Endothelial cell of umbilical vein (primary cell): ENCODE measurements around the gene DAB1. TPM values are rescaled to one million over a fixed set of nuclear protein-coding genes. Genes with fewer than 3 reads are reported as not detected.

Source experiments
- BruUV-seq: library from RNA; stranded (reverse); fragments of 400-500 nt; replicated peaks from 2 replicates; lab custom pipeline; 2021; lab: Mats Ljungman, UMichigan
- CTCF ChIA-PET: fragments of 300-600, 350-600 bp; sonication (Branson Sonifier 250); formaldehyde crosslinking; loops from one replicate; lab custom pipeline; 2021; ENCODE audit warnings: antibody characterized with exemption, inconsistent platforms; lab: Charles Lee
- POLR2A ChIA-PET: fragments of 300-600, 350-600 bp; sonication (Branson Sonifier 250); formaldehyde crosslinking; loops from one replicate; lab custom pipeline; 2021; ENCODE audit warnings: antibody characterized with exemption, inconsistent platforms; lab: Charles Lee
- DNase-seq: peaks from one replicate; pipeline ENCODE4 v3.0.0-alpha.2; 2011; ENCODE audit warnings: low read depth, low spot score
- FAIRE-seq: peaks from 2 replicates; lab custom pipeline; 2011; peaks lifted over from hg19 to GRCh38; lab: Jason Lieb, UNC
- H2AFZ ChIP-seq: 2 replicates; pipeline ENCODE4 v1.6.0; 2012; ENCODE audit warnings: low read depth, low read length, control low read depth, inconsistent platforms
- H3K27ac ChIP-seq: 2 replicates; pipeline ENCODE4 v1.5.1; 2011; ENCODE audit warnings: low read depth, mild to moderate bottlenecking, control low read depth, low read length, moderate library complexity; ENCODE audit not compliant: insufficient read depth
- H3K27me3 ChIP-seq, 2 experiments: 2 replicates each; pipeline versions ENCODE4 v1.6.0 to v1.6.1; 2011; ENCODE audit warnings: low read length in 2 of 2, mixed read lengths in 1 of 2; ENCODE audit not compliant: control insufficient read depth in 2 of 2, insufficient read depth in 2 of 2
- H3K36me3 ChIP-seq, 2 experiments: 2 replicates in 1 of 2; 3 replicates in 1 of 2; pipeline ENCODE4 v1.5.1; 2011; ENCODE audit warnings: low read length in 2 of 2, mild to moderate bottlenecking in 1 of 2, moderate library complexity in 1 of 2; ENCODE audit not compliant: control insufficient read depth in 2 of 2, insufficient read depth in 2 of 2; ENCODE audit errors: extremely low read depth in 1 of 2
- H3K4me1 ChIP-seq: 3 replicates; pipeline ENCODE4 v1.5.1; 2011; ENCODE audit warnings: mild to moderate bottlenecking, low read length; ENCODE audit not compliant: control insufficient read depth, insufficient read depth; ENCODE audit errors: extremely low read depth
- H3K4me2 ChIP-seq: 2 replicates; pipeline ENCODE4 v1.6.1; 2011; ENCODE audit warnings: low read length, control low read depth, mixed read lengths; ENCODE audit not compliant: insufficient read depth
- H3K4me3 ChIP-seq, 3 experiments: fragments of 200-600 bp in 1 of 3; sonication (generic), shearing (Covaris generic) in 1 of 3; replicated peaks in 1 of 3; 2 replicates each; pipeline ENCODE4 v1.5.1; 2011 to 2016; ENCODE audit warnings: control low read depth in 3 of 3, low read length in 3 of 3, mild to moderate bottlenecking in 2 of 3, inconsistent platforms in 1 of 3, low read depth in 1 of 3, moderate library complexity in 1 of 3; ENCODE audit not compliant: insufficient read depth in 1 of 3
- H3K79me2 ChIP-seq: 2 replicates; pipeline ENCODE4 v1.6.0; 2012; ENCODE audit warnings: low read length, inconsistent platforms; ENCODE audit not compliant: control insufficient read depth, insufficient read depth
- H3K9ac ChIP-seq: replicated peaks from 2 replicates; pipeline ENCODE3; 2011; ENCODE audit warnings: low read length, control low read depth; ENCODE audit not compliant: insufficient read depth; ENCODE audit errors: extremely low read depth
- H3K9me1 ChIP-seq: replicated peaks from 3 replicates; pipeline ENCODE4 v1.6.0; 2011; ENCODE audit warnings: mild to moderate bottlenecking, low read length; ENCODE audit not compliant: control insufficient read depth, insufficient read depth; ENCODE audit errors: extremely low read depth
- H3K9me3 ChIP-seq: replicated peaks from 2 replicates; pipeline ENCODE4 v1.5.1; 2012; ENCODE audit warnings: low read length, inconsistent platforms; ENCODE audit not compliant: control insufficient read depth, insufficient read depth
- H4K20me1 ChIP-seq: replicated peaks from 2 replicates; pipeline ENCODE3; 2011; ENCODE audit warnings: mild to moderate bottlenecking, low read length; ENCODE audit not compliant: control insufficient read depth, insufficient read depth; ENCODE audit errors: extremely low read depth
- CTCF ChIP-seq, 2 donors: IDR thresholded peaks; 1 replicate in 1 of 2; 2 replicates in 1 of 2; pipeline ENCODE4 v1.5.1; 2011; ENCODE audit warnings: low read length in 2 of 2, mild to moderate bottlenecking in 2 of 2, moderate library complexity in 2 of 2, control low read depth in 1 of 2, inconsistent platforms in 1 of 2, low read depth in 1 of 2; ENCODE audit not compliant: insufficient read depth in 1 of 2; ENCODE audit errors: extremely low read depth in 1 of 2
- EZH2 ChIP-seq: IDR thresholded peaks from 2 replicates; pipeline ENCODE4 v1.6.1; 2012; ENCODE audit warnings: borderline replicate concordance, low read depth, mild to moderate bottlenecking, moderate library complexity, low read length, inconsistent platforms; ENCODE audit not compliant: severe bottlenecking
- FOS ChIP-seq: IDR thresholded peaks from 2 replicates; pipeline ENCODE4 v1.6.1; 2011; ENCODE audit warnings: mild to moderate bottlenecking, low read length, moderate library complexity, borderline replicate concordance; ENCODE audit not compliant: insufficient read depth
- GATA2 ChIP-seq: IDR thresholded peaks from 2 replicates; pipeline ENCODE4 v1.7.0; 2011; ENCODE audit warnings: low read depth, mild to moderate bottlenecking, moderate library complexity, mixed read lengths, low read length; ENCODE audit not compliant: insufficient read length, insufficient read depth
- JUN ChIP-seq: IDR thresholded peaks from 2 replicates; pipeline ENCODE4 v1.6.1; 2011; ENCODE audit warnings: borderline replicate concordance, low read depth; ENCODE audit not compliant: insufficient read length, insufficient read depth
- MYC ChIP-seq: IDR thresholded peaks from one replicate; pipeline ENCODE4 v1.6.1; 2011; ENCODE audit warnings: mild to moderate bottlenecking, low read depth, low read length
- POLR2A ChIP-seq: IDR thresholded peaks from 2 replicates; pipeline ENCODE4 v1.6.1; 2012; ENCODE audit warnings: low read depth, mild to moderate bottlenecking, control low read depth, low read length
- POLR2AphosphoS5 ChIP-seq: IDR thresholded peaks from 2 replicates; pipeline ENCODE4 v1.6.1; 2012; ENCODE audit warnings: low read depth, mild to moderate bottlenecking, control low read depth, low read length, moderate library complexity; ENCODE audit not compliant: insufficient read depth
- dilution Hi-C: fragments of 300-500 bp; cut with MboI; formaldehyde crosslinking; loops from one replicate; pipeline ENCODE4 v1.15.0; 2019; ENCODE audit warnings: low sequenced_read_pairs; ENCODE audit not compliant: extremely low pct_ligation_motif_present
- intact Hi-C: fragments of 100-400 bp; cut with micrococcal nuclease; formaldehyde crosslinking; loops from one replicate; pipeline ENCODE4 v1.10.0; 2022
- polyA plus RNA-seq, 4 experiments: library from polyadenylated mRNA; depleted of rRNA in 3 of 4; stranded (reverse) in 3 of 4; unstranded in 1 of 4; fragments of >200 nt; gene quantifications; 2 replicates each; pipeline versions ENCODE4 v1.2.1 to v1.2.3, GENCODE V29; 2011 to 2012; ENCODE audit warnings: missing spikeins in 1 of 4
- total RNA-seq: library from RNA; stranded (reverse); gene quantifications from 2 replicates; pipeline ENCODE4 v1.2.3, GENCODE V29; 2021
- TF ChIP-seq, protein P1 (sequence below): IDR thresholded peaks from 2 replicates; pipeline ENCODE4 v1.6.1; 2011; ENCODE audit not compliant: insufficient read depth, insufficient read length

DAB1 gene
- total and polyA plus RNA-seq, 2 donors (not counting 3 experiments of a cell fraction or from before 2014, with no cell fraction given): not detected

DNA sequence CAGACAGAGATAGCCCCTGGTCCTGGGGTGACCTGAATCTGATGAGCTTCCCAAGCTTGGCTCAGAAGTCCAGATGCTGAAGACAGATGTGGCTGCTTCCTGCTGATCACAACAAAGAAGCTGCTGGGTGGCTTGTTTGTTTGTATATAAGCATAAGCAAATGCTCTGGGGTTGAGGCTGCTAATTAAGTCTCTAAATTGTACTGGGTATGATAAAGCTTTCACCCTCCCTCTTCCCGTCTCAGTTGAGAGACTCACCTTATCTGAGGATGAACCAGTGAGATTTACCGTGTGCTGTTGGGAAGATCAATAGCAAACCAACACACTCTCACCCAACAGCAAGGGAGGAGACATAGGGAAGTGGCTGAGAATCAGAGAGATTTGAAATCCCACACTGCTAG, 42.0 kb downstream of the DAB1 start:
- ChIA-PET POLR2A (no interaction called here), CTCF (no interaction called here)
- no peaks in the 10 kb centered on the region for H3K9me1 ChIP-seq
- no peaks in the 10 kb centered on the region for H3K27me3 ChIP-seq
- intact Hi-C loops (no loop called here), dilution Hi-C loops (no loop called here)
- no peak overlapping the region for H2AFZ ChIP-seq
- no peaks in the 10 kb centered on the region for H3K36me3 ChIP-seq
- DNase-seq (no peak), FAIRE-seq (no peak)
- no peak overlapping the region for H3K4me2 ChIP-seq
- H3K79me2 ChIP-seq: no peaks in the 10 kb centered on the region
- no peaks in the 10 kb centered on the region for H3K4me1 ChIP-seq
- no peaks in the 10 kb centered on the region for H3K9me3 ChIP-seq
- no peak overlapping the region for H3K4me3 ChIP-seq
- no peaks in the 10 kb centered on the region for H4K20me1 ChIP-seq
- no peak overlapping the region for H3K9ac ChIP-seq
- no peak overlapping the region for H3K27ac ChIP-seq
- TF ChIP-seq MYC: no peak
- no peak for TF ChIP-seq EZH2
- no peak for TF ChIP-seq POLR2AphosphoS5
- no peak for TF ChIP-seq POLR2A
- no peak for TF ChIP-seq GATA2
- TF ChIP-seq CTCF (IDR thresholded peaks at IDR 0.05; ENCODE audit: extremely low read depth in 1 of 2, insufficient read depth in 1 of 2, low read depth in 1 of 2, low read length in 2 of 2): no peak
- no peak for TF ChIP-seq FOS
- TF ChIP-seq, protein P1, sequence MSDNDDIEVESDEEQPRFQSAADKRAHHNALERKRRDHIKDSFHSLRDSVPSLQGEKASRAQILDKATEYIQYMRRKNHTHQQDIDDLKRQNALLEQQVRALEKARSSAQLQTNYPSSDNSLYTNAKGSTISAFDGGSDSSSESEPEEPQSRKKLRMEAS: no peak
- TF ChIP-seq JUN: no peak
- no TSS peak for BruUV-seq
